Measurements from ENCODE around the gene UMODL1. TPM values are rescaled to one million over a fixed set of nuclear protein-coding genes. Genes with fewer than 3 reads are reported as not detected.

The UMODL1 gene
- total RNA-seq, 1 donor from 2014 or later: not detected

Other genes starting within 250 kb of the UMODL1 start
- 5.7 TPM for gene PRDM15, start 192.0 kb upstream of the UMODL1 start, total RNA-seq
- 8.4 TPM for gene C2CD2, start 117.3 kb upstream of the UMODL1 start, total RNA-seq
- 9.6 TPM for gene ZBTB21, start 61.0 kb upstream of the UMODL1 start, total RNA-seq
- 15.0 TPM for gene ABCG1, start 147.8 kb downstream of the UMODL1 start, total RNA-seq
- not detected for gene TFF3, start 244.1 kb downstream of the UMODL1 start, total RNA-seq

Measured in temporal lobe (tissue), 1 donor.